K562 (cell line): ENCODE data around the gene PRM1. TPM values are rescaled to one million over a fixed set of nuclear protein-coding genes. Genes with fewer than 3 reads are reported as not detected.

Experiments
- DMBX1 ChIP-seq: fragments of 250-450 bp; sonication (Bioruptor Pico); IDR thresholded peaks from 2 replicates; pipeline ENCODE4 v1.8.0; 2022; ENCODE audit warnings: inconsistent platforms, mild to moderate bottlenecking, moderate library complexity, borderline replicate concordance
- FIP1L1 ChIP-seq: fragments of 200-400 bp; formaldehyde crosslinking; IDR thresholded peaks from 2 replicates; pipeline ENCODE4 v1.6.1; 2018; ENCODE audit warnings: mild to moderate bottlenecking, low read depth, low read length; ENCODE audit not compliant: poor library complexity, severe bottlenecking
- KLF13 ChIP-seq: fragments of 450-650 bp; IDR thresholded peaks from 2 replicates; pipeline ENCODE4 v1.6.1; 2016; ENCODE audit warnings: missing genetic modification characterization, low read depth, mild to moderate bottlenecking, missing compliant biosample characterization, moderate library complexity, borderline replicate concordance
- MAFK ChIP-seq: IDR thresholded peaks from 2 replicates; pipeline ENCODE4 v1.6.1; 2011; ENCODE audit warnings: low read length, improper control_type of control experiment
- PCBP1 ChIP-seq: fragments of 200-400 bp; formaldehyde crosslinking; IDR thresholded peaks from 2 replicates; pipeline ENCODE4 v1.6.1; 2018; ENCODE audit warnings: mild to moderate bottlenecking, low read depth, low read length; ENCODE audit not compliant: poor library complexity, severe bottlenecking
- PHB2 ChIP-seq: fragments of 450-650 bp; IDR thresholded peaks from 2 replicates; pipeline ENCODE4 v1.6.1; 2017; ENCODE audit warnings: low read depth
- PURB ChIP-seq: sonication (generic); formaldehyde crosslinking; IDR thresholded peaks from 2 replicates; pipeline ENCODE4 v1.9.0; 2021; ENCODE audit warnings: low read depth, mild to moderate bottlenecking, missing genetic modification reagents
- RUNX1 ChIP-seq: sonication (generic); IDR thresholded peaks from 2 replicates; pipeline ENCODE4 v1.6.1; 2016; ENCODE audit warnings: antibody characterized with exemption, low read depth
- ZC3H4 ChIP-seq: sonication (generic); formaldehyde crosslinking; IDR thresholded peaks from 2 replicates; pipeline ENCODE4 v1.9.0; 2021; ENCODE audit warnings: missing genetic modification reagents, borderline replicate concordance
- ZNF174 ChIP-seq: fragments of 250-450 bp; sonication (Bioruptor Pico); IDR thresholded peaks from 2 replicates; pipeline ENCODE4 v1.4.0; 2020; ENCODE audit warnings: mild to moderate bottlenecking
- ZNF696 ChIP-seq: fragments of 250-450 bp; sonication (Bioruptor Pico); conservative IDR thresholded peaks from 2 replicates; pipeline ENCODE4 v1.4.0; 2020; ENCODE audit warnings: mild to moderate bottlenecking, moderate library complexity
- polyA plus RNA-seq, 8 experiments: library from polyadenylated mRNA; depleted of rRNA in 4 of 8; stranded (reverse) in 5 of 8; unstranded in 3 of 8; fragments of >200 nt; fragmentation: Nextera tagmentation in 2 of 8; fragmentation: Illumina TruSeq in 1 of 8; extraction: Ambion mirVana in 2 of 8; extraction: Trizol in 1 of 8; gene quantifications; 2 replicates each; pipeline versions ENCODE4 v1.2.1 to v1.2.3, GENCODE V29; 2011 to 2014; ENCODE audit warnings: inconsistent platforms in 1 of 8, missing spikeins in 1 of 8
- total RNA-seq, 7 experiments: library from RNA; depleted of rRNA in 6 of 7; stranded (reverse); fragments of >200 nt in 6 of 7; fragmentation: Illumina TruSeq in 2 of 7; extraction: Trizol in 2 of 7; gene quantifications; 2 replicates each; pipeline versions ENCODE4 v1.2.1 to v1.2.3, GENCODE V29; 2011 to 2021; ENCODE audit warnings: low replicate concordance in 1 of 7
- TF ChIP-seq, protein P1 (sequence below): IDR thresholded peaks from 2 replicates; pipeline ENCODE4 v1.6.1; 2012; ENCODE audit warnings: low read depth, low read length, improper control_type of control experiment, borderline replicate concordance
- TF ChIP-seq, protein P2 (sequence below): fragments of 250-450 bp; sonication (Bioruptor Pico); IDR thresholded peaks from 2 replicates; pipeline ENCODE4 v1.4.0; 2020
- TF ChIP-seq, protein P3 (sequence below): fragments of 250-450 bp; sonication (Bioruptor Pico); IDR thresholded peaks from 2 replicates; pipeline ENCODE4 v1.5.0; 2021

The PRM1 gene
- total and polyA plus RNA-seq, 9 of the 15 experiments (the other 6 are each of a cell fraction or from before 2014, with no cell fraction given): not detected

DNA sequence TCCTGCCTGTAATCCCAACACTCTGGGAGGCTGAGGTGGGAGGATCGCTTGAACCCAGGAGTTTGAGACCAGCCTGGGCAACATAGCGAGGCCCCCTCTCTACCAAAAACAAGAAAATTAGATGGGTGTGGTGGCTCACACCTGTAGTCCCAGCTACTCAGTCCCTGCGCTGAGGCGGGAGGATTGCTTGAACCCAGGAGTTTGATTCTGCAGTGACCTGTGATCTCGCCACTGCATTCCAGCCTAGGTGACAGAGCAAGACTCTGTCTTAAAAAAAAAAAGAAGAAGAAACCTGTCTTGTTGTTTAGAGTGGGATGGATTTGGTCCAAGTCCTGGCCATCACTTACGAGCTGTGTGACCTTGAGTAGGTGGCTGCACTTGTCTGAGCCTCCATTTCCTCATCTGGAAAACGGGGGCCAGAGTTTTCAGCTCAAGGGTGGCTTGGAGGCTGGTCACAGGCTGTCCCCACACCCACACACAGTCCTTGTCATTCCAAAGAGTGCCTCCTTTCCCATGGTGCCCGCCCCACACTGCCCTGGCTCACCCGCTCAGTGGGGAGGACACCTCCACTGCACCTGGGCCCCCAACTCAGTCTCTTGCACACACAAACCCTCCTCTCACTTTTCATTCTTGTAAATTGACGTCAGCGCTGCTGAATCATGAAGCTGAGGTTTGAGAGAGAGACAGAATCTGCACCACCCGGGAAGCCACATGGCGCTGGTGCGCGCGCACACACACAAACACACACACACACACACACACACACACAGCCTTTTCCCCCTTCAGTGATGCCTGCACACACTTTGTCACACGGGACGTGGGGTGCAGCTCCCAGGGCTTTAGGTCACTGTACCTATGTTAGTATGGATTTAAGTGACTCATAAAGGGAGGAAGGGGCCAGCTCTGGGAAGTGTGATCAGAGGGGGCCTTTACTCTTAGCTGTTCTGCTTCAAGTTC, 29.3 kb downstream of the PRM1 start (continued):
- TF ChIP-seq KLF13 (no peak), FIP1L1 (no peak), PCBP1 (no peak), MAFK (0 out of 2 replicates have a peak, but pooled peaks have one; percentile 22), DMBX1 (CRISPR knock-in tag) (no peak), PURB (CRISPR knock-in tag) (no peak), PHB2 (no peak), ZNF696 (CRISPR knock-in tag) (no peak), ZNF174 (CRISPR knock-in tag) (no peak), ZC3H4 (no peak), RUNX1 (no peak)
- TF ChIP-seq, protein P1, sequence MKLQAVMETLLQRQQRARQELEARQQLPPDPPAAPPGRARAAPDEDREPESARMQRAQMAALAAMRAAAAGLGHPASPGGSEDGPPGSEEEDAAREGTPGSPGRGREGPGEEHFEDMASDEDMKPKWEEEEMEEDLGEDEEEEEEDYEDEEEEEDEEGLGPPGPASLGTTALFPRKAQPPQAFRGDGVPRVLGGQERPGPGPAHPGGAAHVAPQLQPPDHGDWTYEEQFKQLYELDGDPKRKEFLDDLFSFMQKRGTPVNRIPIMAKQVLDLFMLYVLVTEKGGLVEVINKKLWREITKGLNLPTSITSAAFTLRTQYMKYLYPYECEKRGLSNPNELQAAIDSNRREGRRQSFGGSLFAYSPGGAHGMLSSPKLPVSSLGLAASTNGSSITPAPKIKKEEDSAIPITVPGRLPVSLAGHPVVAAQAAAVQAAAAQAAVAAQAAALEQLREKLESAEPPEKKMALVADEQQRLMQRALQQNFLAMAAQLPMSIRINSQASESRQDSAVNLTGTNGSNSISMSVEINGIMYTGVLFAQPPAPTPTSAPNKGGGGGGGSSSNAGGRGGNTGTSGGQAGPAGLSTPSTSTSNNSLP: no peak
- TF ChIP-seq, protein P2, sequence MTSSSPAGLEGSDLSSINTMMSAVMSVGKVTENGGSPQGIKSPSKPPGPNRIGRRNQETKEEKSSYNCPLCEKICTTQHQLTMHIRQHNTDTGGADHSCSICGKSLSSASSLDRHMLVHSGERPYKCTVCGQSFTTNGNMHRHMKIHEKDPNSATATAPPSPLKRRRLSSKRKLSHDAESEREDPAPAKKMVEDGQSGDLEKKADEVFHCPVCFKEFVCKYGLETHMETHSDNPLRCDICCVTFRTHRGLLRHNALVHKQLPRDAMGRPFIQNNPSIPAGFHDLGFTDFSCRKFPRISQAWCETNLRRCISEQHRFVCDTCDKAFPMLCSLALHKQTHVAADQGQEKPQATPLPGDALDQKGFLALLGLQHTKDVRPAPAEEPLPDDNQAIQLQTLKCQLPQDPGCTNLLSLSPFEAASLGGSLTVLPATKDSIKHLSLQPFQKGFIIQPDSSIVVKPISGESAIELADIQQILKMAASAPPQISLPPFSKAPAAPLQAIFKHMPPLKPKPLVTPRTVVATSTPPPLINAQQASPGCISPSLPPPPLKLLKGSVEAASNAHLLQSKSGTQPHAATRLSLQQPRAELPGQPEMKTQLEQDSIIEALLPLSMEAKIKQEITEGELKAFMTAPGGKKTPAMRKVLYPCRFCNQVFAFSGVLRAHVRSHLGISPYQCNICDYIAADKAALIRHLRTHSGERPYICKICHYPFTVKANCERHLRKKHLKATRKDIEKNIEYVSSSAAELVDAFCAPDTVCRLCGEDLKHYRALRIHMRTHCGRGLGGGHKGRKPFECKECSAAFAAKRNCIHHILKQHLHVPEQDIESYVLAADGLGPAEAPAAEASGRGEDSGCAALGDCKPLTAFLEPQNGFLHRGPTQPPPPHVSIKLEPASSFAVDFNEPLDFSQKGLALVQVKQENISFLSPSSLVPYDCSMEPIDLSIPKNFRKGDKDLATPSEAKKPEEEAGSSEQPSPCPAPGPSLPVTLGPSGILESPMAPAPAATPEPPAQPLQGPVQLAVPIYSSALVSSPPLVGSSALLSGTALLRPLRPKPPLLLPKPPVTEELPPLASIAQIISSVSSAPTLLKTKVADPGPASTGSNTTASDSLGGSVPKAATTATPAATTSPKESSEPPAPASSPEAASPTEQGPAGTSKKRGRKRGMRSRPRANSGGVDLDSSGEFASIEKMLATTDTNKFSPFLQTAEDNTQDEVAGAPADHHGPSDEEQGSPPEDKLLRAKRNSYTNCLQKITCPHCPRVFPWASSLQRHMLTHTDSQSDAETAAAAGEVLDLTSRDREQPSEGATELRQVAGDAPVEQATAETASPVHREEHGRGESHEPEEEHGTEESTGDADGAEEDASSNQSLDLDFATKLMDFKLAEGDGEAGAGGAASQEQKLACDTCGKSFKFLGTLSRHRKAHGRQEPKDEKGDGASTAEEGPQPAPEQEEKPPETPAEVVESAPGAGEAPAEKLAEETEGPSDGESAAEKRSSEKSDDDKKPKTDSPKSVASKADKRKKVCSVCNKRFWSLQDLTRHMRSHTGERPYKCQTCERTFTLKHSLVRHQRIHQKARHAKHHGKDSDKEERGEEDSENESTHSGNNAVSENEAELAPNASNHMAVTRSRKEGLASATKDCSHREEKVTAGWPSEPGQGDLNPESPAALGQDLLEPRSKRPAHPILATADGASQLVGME (CRISPR knock-in tag): no peak
- TF ChIP-seq, protein P3, sequence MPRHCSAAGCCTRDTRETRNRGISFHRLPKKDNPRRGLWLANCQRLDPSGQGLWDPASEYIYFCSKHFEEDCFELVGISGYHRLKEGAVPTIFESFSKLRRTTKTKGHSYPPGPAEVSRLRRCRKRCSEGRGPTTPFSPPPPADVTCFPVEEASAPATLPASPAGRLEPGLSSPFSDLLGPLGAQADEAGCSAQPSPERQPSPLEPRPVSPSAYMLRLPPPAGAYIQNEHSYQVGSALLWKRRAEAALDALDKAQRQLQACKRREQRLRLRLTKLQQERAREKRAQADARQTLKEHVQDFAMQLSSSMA: no peak
